ENCODE results near the gene PIGT.

Gene PIGT

GRCh38 chr20:45432294-45432693 is 16.4 kb downstream of the PIGT start:
- no peak for DNase-seq

DNA sequence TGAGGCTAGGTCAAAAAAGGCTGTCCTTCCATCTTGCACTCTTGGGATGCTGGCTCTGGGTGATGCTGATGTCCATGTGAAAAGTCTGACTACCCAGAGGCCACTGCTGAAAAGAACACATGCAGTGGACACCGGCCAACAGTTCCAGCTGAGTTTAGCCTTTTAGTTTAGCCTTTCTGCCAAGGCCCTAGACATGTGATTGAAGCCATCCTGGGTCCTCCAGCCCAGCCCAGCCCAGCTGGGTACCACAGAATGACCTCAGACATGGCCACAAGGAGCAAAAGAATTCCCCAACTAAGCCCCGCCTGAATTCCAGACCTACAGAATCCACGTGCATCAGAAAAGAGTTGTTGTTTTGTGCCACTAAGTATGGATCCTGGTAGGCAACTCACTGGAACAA is 17.4 kb downstream of the PIGT start:
- DNase-seq: no peak

DNA sequence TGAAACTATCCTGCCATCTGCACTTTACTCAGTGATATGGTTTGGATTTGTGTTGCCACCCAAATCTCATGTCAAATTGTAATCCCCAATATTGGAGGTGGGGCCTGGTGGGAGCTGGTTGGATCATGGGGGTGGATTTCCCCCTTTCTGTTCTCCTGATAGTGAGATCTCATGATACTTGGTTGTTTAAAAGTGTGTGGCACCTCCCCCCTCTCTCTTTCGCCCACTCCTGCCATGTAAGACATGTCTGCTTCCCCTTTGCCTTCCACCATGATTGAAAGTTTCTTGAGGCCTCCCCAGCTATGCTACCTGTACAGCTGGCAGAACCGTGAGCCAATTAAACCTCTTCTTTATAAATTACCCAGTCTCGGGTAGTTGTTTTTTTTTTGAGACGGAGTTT is 18.0 kb downstream of the PIGT start:
- no peak for DNase-seq

DNA sequence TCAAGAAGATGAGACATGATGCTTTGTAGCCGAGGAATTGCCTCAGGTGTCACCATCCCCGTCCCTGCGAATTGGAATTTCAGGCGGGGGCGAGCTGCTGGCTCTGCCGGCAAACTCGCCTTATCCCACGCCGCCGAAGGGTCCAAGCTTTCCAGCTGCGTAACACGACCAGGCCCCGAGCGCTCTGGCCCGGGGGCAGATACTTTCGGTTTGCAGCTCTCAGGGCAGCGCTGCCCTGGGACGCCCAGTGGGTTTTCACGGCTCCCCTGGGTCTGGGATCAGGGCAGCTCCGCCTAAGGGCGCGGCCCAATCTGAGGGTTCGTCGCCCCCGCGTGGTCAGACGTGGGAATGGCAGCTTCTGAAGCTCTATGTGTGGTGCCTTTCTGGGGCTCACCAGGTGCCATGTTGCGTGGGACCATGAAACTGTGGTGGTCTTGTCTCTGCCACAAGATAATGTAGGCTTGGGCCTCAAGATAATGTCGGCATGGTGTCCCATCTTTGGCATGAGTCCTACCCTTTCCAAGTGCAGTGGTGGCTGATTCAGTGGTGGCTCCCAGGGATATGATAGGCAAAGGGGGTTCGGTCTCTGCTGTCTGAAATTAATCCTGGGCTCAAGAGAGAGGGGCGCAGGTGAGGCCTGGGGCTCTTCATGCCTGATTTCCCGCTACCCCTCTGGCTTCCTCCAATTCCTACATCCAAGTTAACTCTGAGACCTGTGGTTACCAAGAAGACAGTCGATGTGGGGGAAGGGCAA is 21.0 kb downstream of the PIGT start:
- peak; percentile 66 to 89 (median 82) for DNase-seq

DNA sequence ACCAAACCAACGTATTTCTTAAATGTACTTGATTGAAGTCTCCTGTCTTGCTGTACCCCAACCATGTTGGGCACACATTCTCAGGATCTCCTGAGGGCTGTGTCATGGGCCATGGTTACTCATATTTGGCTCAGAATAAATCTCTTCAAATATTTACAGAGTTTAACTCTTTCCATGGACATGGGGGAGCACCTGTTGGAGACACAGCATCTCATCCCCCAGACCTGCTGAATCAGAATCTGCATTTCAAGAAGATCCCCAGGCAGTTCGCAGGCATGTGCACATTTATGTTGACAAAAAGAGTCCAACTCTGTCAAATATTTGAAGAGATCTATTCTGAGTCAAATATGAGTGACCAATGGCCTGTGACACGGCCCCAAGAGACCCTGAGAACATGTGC is 24.5 kb downstream of the PIGT start:
- DNase-seq: no peak

- DNase-seq: no peak
These were observed 25.1 kb downstream of the PIGT start for GRCh38 chr20:45440891-45441685.

DNA sequence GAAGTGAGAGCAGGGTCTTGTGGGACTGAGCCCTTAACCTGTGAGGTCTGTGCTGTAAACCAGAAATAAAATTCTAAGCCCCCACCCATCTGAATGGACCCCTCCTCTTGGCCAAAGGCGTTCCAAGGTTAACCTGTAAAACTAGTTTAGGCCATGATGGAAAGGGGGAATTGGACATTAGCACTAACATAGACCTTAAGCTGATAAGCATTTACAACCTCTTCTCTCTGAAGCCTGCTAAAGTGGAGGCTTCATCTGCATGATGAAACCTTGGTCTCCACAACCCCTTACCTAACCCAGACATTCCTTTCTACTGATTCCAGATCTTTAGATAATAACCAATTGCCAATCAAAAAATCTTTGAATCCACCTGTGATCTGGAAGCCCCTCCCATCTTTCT is 25.8 kb downstream of the PIGT start:
- no peak for DNase-seq

DNA sequence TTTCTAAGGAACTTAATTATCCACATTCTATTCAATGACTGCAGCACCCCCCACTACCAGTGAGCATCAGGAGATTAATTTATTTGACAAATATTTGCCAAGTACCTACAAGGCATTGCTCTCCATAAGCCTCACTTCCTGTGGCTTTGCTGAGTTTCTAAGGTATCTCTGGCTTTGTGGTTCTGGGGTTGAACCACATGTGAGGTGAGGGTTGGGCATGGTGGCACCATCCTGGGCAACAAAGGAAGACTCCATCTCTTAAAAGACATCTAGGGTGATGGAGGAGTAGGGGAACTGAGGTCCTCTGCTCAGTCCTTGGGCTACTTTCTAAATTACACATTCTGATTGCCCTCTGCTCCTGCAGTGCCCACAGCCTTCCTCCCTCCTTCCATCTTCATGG is 28.1 kb downstream of the PIGT start:
- DNase-seq: peak in 3 of 6 experiments; percentile 29 to 44 (median 40)

GRCh38 chr20:45445805-45446562 is 30.0 kb downstream of the PIGT start:
- no peak for DNase-seq

- DNase-seq: no peak
These were observed 32.3 kb downstream of the PIGT start for GRCh38 chr20:45448270-45448669.

- no peak for DNase-seq
These were observed 33.6 kb downstream of the PIGT start for GRCh38 chr20:45449528-45449927.

GRCh38 chr20:45450097-45450818 is 34.3 kb downstream of the PIGT start:
- DNase-seq: peak in 4 of 6 experiments; percentile 7 to 47 (median 24)

GRCh38 chr20:45452238-45452637 is 36.3 kb downstream of the PIGT start:
- DNase-seq: no peak

DNA sequence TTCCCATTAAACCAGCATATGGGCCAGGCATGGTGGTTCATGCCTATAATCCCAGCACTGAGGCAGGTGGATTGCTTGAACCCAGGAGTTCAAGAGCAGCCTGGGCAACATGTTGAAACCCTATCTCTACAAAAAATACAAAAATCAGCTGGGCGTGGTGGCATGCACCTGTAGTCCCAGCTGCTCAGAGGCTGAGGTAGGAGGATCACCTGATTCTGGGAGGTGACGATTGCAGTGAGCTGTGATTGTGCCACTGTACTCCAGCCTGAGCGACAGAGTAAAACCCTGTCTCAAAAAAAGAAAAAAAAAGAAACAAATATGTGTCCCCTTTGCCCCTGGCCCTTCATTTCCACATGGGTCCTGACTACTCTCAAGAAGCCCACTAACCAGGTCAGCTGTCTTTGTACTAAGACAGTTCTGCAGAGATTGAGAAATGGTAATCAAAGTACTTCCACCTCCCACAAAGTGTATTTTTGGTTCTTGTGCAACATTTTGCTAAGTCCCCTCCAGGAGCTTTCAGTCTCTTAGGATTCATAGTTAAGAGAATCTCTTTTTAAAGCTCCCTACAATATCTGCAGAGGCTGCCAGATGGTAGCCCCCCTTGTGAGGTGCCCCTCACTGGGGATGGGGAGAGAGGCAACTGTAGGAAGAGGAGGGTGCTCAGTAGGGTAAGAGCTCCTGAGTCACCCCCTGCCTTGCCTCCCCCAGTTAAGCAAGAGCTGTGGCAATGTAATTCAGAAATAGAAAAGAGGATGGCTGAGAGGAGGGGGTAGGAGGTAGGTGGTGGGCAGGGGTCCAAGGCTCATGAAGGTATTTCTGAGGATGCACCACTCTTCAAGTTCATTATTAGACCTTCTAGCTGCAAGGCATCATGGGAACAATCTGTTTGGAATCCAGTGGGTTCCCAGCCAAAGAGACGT is 37.1 kb downstream of the PIGT start:
- DNase-seq: no peak

- peak in 2 of 6 experiments; percentile 2 to 11 for DNase-seq
These were observed 40.7 kb downstream of the PIGT start for GRCh38 chr20:45456632-45457031.

GRCh38 chr20:45459606-45460005 is 43.7 kb downstream of the PIGT start:
- no peak for DNase-seq

- DNase-seq: no peak
These were observed 45.3 kb downstream of the PIGT start for GRCh38 chr20:45461225-45461624.

DNA sequence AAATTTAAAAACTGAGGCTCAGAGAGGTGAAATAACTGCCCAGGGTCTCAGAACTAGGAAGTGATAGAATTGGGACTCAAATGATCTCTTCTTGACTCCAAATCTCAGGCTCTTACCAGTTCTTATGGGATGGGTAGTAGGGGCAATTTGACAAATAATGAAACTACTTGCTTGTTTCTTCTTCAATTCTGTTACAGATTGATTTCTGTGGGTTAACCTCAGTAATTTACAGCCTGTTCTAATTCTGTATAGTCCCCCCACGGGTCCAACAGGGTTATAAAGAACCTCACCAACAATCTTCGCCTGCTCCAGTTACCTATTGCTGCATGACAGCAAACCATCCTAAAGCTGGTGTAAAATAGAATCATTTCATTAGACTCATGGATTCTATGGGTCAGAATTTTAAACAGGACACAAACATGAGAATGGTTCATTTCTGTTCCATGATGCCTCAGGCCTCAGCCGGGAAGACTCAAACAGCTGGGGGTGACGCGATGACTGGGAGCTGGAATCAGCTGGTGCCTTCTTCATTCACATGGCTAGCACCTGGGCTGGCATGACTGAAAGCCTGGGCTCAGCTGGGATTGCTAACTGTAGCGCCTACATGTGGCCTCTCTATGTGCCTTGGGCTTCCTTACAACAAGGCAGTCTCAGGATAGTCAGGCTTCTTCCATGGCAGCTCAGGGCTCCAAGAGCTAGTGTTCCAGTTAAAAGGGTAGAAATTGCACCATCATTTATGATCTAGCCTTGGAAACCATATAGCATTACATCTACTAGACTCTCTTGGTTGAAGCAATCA is 47.0 kb downstream of the PIGT start:
- no peak for DNase-seq

- no peak for DNase-seq
These were observed 47.8 kb downstream of the PIGT start for GRCh38 chr20:45463709-45464108.

GRCh38 chr20:45465491-45466266 is 49.7 kb downstream of the PIGT start:
- DNase-seq: no peak
